Measurements from ENCODE around the gene SMYD3. TPM values are rescaled to one million over a fixed set of nuclear protein-coding genes. Genes with fewer than 3 reads are reported as not detected.

The SMYD3 gene
- total and polyA plus RNA-seq, 2 of the 13 experiments (the other 11 are each of a cell fraction or from before 2014, with no cell fraction given), result 27.7 to 35.8 TPM

GRCh38 chr1:246372559-246372958, 134.5 kb downstream of the SMYD3 start:
- TF ChIP-seq THRA (CRISPR knock-in tag; IDR thresholded peaks at IDR 0.05; ENCODE audit: borderline replicate concordance) (peak; percentile 72; the same call in 1 of the 2 replicates), KLF9 (CRISPR knock-in tag; IDR thresholded peaks at IDR 0.05; ENCODE audit: low read depth) (no peak)
- in situ Hi-C loops (cut with HindIII; ENCODE audit: extremely low pct_ligation_motif_present, low pct_unique_long_range_greater_than_20kb) (no loop called here), intact Hi-C loops (cut with micrococcal nuclease; ENCODE audit: unreplicated experiment) (no loop called here)
- no peak for DNase-seq (ENCODE audit: low spot score)
- Histone ChIP-seq H3K36me3 (replicated peaks in 1 of 2; ENCODE audit: control insufficient read depth in 1 of 2, insufficient read depth in 2 of 2, low read length in 2 of 2) (no peaks in the 10 kb centered on the region), H3K4me1 (ENCODE audit: insufficient read depth, low read length) (no peaks in the 10 kb centered on the region), H4K20me1 (ENCODE audit: insufficient read depth, low read length) (no peaks in the 10 kb centered on the region), H3K79me2 (ENCODE audit: insufficient read depth, low read length) (no peaks in the 10 kb centered on the region), H3K4me3 (replicated peaks in 1 of 3; ENCODE audit: insufficient read depth in 1 of 3, low read depth in 2 of 3, low read length in 3 of 3) (no peak overlapping the region), H3K9ac (ENCODE audit: insufficient read depth, low read depth, low read length) (no peak overlapping the region), H3K4me2 (ENCODE audit: low read depth, low read length) (no peak overlapping the region), H3K27me3 (ENCODE audit: control insufficient read depth in 1 of 2, insufficient read depth in 2 of 2, low read length in 2 of 2) (no peaks in the 10 kb centered on the region), H3K9me3 (ENCODE audit: low read length) (no peaks in the 10 kb centered on the region), H2AFZ (ENCODE audit: low read length) (no peak overlapping the region), H3K27ac (ENCODE audit: extremely low read length, insufficient read depth, low read length) (no peak overlapping the region)
- no peak for FAIRE-seq
- ATAC-seq, result no peak
- ChIA-PET POLR2A (no interaction called here), CTCF (ENCODE audit: low intra/inter-chr PET ratio, low total read pairs) (no interaction called here)
- 98% methylated on average over 6 of the region's 6 CpGs for WGBS (ENCODE audit: low lambda C conversion rate)
- no TSS peak for BruUV-seq (replicated peaks)

- H3K79me2 ChIP-seq (ENCODE audit: insufficient read depth, low read length), result no peaks in the 10 kb centered on the region
- ATAC-seq, result no peak
- H3K27ac ChIP-seq (ENCODE audit: extremely low read length, insufficient read depth, low read length), result no peak overlapping the region
- no peak overlapping the region for H2AFZ ChIP-seq (ENCODE audit: low read length)
- whole genome bisulfite sequencing (ENCODE audit: low lambda C conversion rate), result 85% methylated on average over 2 of the region's 2 CpGs
- H3K9me3 ChIP-seq (ENCODE audit: low read length), result no peaks in the 10 kb centered on the region
- BruUV-seq (replicated peaks), result no TSS peak
- H3K4me1 ChIP-seq (ENCODE audit: insufficient read depth, low read length), result no peaks in the 10 kb centered on the region
- POLR2A ChIA-PET, result no interaction called here
- in situ Hi-C loops (cut with HindIII; ENCODE audit: extremely low pct_ligation_motif_present, low pct_unique_long_range_greater_than_20kb) (no loop called here), intact Hi-C loops (cut with micrococcal nuclease; ENCODE audit: unreplicated experiment) (no loop called here)
- H3K27me3 ChIP-seq (ENCODE audit: control insufficient read depth in 1 of 2, insufficient read depth in 2 of 2, low read length in 2 of 2), result no peaks in the 10 kb centered on the region
- no peak overlapping the region for H3K4me2 ChIP-seq (ENCODE audit: low read depth, low read length)
- H3K9ac ChIP-seq (ENCODE audit: insufficient read depth, low read depth, low read length), result no peak overlapping the region
- DNase-seq (ENCODE audit: low spot score), result no peak
- no peaks in the 10 kb centered on the region for H3K36me3 ChIP-seq (replicated peaks in 1 of 2; ENCODE audit: control insufficient read depth in 1 of 2, insufficient read depth in 2 of 2, low read length in 2 of 2)
- no peaks in the 10 kb centered on the region for H4K20me1 ChIP-seq (ENCODE audit: insufficient read depth, low read length)
- FAIRE-seq, result no peak
- H3K4me3 ChIP-seq (replicated peaks in 1 of 3; ENCODE audit: insufficient read depth in 1 of 3, low read depth in 2 of 3, low read length in 3 of 3), result no peak overlapping the region
- CTCF ChIA-PET (ENCODE audit: low intra/inter-chr PET ratio, low total read pairs), result no interaction called here
- no peak for TF ChIP-seq ZNF644 (CRISPR knock-in tag; IDR thresholded peaks at IDR 0.05; ENCODE audit: low read depth)
- no peak for TF ChIP-seq JDP2 (CRISPR knock-in tag; IDR thresholded peaks at IDR 0.05; ENCODE audit: borderline replicate concordance)
- no peak for TF ChIP-seq PHF8 (CRISPR knock-in tag; IDR thresholded peaks at IDR 0.05)
- TF ChIP-seq NFIC (IDR thresholded peaks at IDR 0.05; ENCODE audit: low read length), result no peak
- TF ChIP-seq U2AF2 (IDR thresholded peaks at IDR 0.05; ENCODE audit: low read depth, low read length), result no peak
- TF ChIP-seq ZNF460 (CRISPR knock-in tag; IDR thresholded peaks at IDR 0.05; ENCODE audit: borderline replicate concordance), result no peak
- no peak for TF ChIP-seq NFE2L2 (IDR thresholded peaks at IDR 0.05; ENCODE audit: low read length)
- no peak for TF ChIP-seq LCORL (IDR thresholded peaks at IDR 0.05)
- TF ChIP-seq LCORL (CRISPR knock-in tag; IDR thresholded peaks at IDR 0.05), result no peak
- TF ChIP-seq ZNF282 (IDR thresholded peaks at IDR 0.05; ENCODE audit: partially characterized antibody), result no peak
- TF ChIP-seq ZNF260 (CRISPR knock-in tag; IDR thresholded peaks at IDR 0.05; ENCODE audit: borderline replicate concordance, low read depth), result no peak
- no peak for TF ChIP-seq RFX1 (IDR thresholded peaks at IDR 0.05)
- no peak for TF ChIP-seq MEIS1 (CRISPR knock-in tag; IDR thresholded peaks at IDR 0.05; ENCODE audit: borderline replicate concordance)
- TF ChIP-seq TIGD3 (CRISPR knock-in tag; IDR thresholded peaks at IDR 0.05; ENCODE audit: borderline replicate concordance), result no peak
- TF ChIP-seq GZF1 (CRISPR knock-in tag; IDR thresholded peaks at IDR 0.05), result no peak
- TF ChIP-seq ZMAT3 (CRISPR knock-in tag; conservative IDR thresholded peaks at IDR 0.05), result no peak
- TF ChIP-seq BORCS8-MEF2B (CRISPR knock-in tag; IDR thresholded peaks at IDR 0.05), result no peak
- TF ChIP-seq POGZ (CRISPR knock-in tag; IDR thresholded peaks at IDR 0.05), result no peak
Observed at GRCh38 chr1:246367041-246367440, 140.0 kb downstream of the SMYD3 start.
